ENCODE data around the gene DLG4.
A peak's percentile ranks its signal among the peaks of the same experiment; 100 is the strongest.

The DLG4 gene

DNA sequence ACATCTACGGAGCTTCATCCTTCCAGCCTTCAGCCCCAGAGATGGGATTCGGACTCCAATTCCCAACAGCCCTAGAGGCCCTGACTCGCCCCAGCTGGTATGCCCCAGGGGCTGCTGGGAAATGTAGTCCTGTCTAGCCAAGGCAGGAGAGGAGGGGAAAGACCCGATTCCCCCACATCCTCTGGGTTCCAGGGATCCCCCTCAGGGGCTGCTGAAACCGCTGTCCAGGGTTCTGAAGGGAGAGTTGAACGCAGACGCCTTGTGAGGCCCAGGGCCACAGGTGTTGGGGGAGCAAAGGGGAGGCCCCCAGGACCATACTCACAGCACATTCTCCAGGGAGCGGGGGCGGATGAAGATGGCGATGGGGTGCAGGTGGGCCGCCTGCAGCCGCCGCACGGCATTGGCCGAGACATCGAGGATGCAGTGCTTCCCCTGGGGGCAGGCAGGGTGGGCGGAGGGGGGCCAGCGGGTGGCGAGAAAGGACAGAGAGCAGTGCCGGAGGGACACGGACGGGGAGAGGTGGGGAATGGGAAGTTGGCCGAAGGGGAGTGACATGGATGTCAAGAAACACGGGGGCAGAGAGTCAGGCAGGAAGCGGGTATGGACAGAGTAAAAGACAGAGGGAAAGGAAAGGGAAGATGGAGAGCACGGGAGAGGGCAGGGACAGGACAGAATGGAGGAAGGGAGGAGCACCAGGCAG, 27.9 kb downstream of the DLG4 start:
- TF ChIP-seq CTCF (IDR thresholded peaks at IDR 0.05; ENCODE audit: low read depth, low read length) = no peak
- DNase-seq = peak; percentile 66
- Histone ChIP-seq H3K36me3 (no peaks in the 10 kb centered on the region), H3K9me3 (no peaks in the 10 kb centered on the region), H3K4me3 (ENCODE audit: low read depth, low read length) (no peak overlapping the region), H3K27me3 (no peaks in the 10 kb centered on the region), H3K4me1 (no peaks in the 10 kb centered on the region)

DNA sequence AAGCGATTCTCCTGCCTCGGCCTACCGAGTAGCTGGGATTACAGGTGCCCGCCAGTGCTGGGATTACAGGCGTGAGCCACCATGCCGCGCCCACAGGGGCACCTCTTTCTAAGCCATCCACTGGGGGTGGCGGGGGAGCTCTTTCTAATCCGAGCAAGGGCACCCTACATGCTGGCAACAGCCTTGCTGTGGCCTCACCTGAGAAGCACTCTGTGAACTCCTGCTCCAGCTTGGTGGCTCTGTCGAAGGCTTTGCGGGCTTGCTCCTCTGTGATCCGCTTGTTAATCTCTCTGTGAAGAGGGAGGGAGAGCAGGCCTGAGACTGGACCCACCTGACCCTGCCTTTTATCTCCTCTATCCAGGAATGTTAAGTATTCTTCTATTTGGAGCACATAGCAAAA, 28.6 kb downstream of the DLG4 start:
- Histone ChIP-seq H3K36me3 (no peaks in the 10 kb centered on the region), H3K27me3 (no peaks in the 10 kb centered on the region), H3K4me1 (no peaks in the 10 kb centered on the region), H3K4me3 (ENCODE audit: low read depth, low read length) (no peak overlapping the region), H3K9me3 (no peaks in the 10 kb centered on the region)
- TF ChIP-seq CTCF (IDR thresholded peaks at IDR 0.05; ENCODE audit: low read depth, low read length) = no peak
- no peak for DNase-seq

DNA sequence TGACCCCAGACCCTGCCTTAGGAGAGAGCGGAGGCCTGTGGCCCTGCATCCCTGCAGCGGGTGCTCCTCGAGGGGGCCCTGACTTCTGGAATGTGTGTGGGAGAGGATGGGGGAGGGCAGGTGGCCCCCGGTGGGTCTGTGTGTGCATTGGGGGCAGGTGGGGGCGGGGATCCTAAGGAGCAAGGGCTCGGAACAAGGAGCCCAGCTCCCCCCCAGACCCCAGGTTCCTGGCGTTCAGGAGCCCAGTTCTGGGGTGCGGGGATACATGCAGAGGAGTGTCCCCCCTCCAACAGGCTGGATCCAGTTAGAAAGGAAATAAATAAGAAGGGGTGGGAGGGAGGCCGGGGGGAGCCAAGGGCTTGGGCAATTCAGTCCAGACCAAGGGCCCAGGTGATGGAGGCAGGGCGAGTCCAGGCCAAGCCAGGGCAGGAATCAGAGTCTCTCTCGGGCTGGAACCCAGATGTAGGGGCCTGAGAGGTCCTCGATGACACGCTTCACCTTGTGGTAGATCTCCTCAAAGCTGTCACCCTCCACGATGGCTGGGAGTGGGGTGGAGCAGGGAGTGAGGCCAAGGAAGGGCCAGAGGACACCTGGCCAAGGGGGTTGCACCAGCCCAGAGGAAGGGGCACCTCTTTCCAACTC, 29.2 kb downstream of the DLG4 start:
- Histone ChIP-seq H3K4me1 (no peaks in the 10 kb centered on the region), H3K36me3 (no peaks in the 10 kb centered on the region), H3K27me3 (no peaks in the 10 kb centered on the region), H3K9me3 (no peaks in the 10 kb centered on the region), H3K4me3 (ENCODE audit: low read depth, low read length) (no peak overlapping the region)
- no peak for DNase-seq
- TF ChIP-seq CTCF (IDR thresholded peaks at IDR 0.05; ENCODE audit: low read depth, low read length) = no peak

GRCh38 chr17:7186241-7186640, 33.4 kb downstream of the DLG4 start:
- H3K4me3 ChIP-seq (ENCODE audit: low read depth, low read length) = no peak overlapping the region
- H3K27me3 ChIP-seq = no peaks in the 10 kb centered on the region
- H3K9me3 ChIP-seq = no peaks in the 10 kb centered on the region
- TF ChIP-seq CTCF (IDR thresholded peaks at IDR 0.05; ENCODE audit: low read depth, low read length) = peak; percentile 14; the same call in 1 of the 2 replicates
- H3K36me3 ChIP-seq = no peaks in the 10 kb centered on the region
- no peaks in the 10 kb centered on the region for H3K4me1 ChIP-seq
- DNase-seq = no peak

GRCh38 chr17:7184647-7185046, 35.0 kb downstream of the DLG4 start:
- Histone ChIP-seq H3K9me3 (no peaks in the 10 kb centered on the region), H3K4me3 (ENCODE audit: low read depth, low read length) (no peak overlapping the region), H3K27me3 (no peaks in the 10 kb centered on the region), H3K4me1 (no peaks in the 10 kb centered on the region), H3K36me3 (no peaks in the 10 kb centered on the region)
- no peak for TF ChIP-seq CTCF (IDR thresholded peaks at IDR 0.05; ENCODE audit: low read depth, low read length)
- no peak for DNase-seq

- Histone ChIP-seq H3K4me1 (no peaks in the 10 kb centered on the region), H3K9me3 (no peaks in the 10 kb centered on the region), H3K36me3 (no peaks in the 10 kb centered on the region), H3K4me3 (ENCODE audit: low read depth, low read length) (no peak overlapping the region), H3K27me3 (no peaks in the 10 kb centered on the region)
- no peak for DNase-seq
- TF ChIP-seq CTCF (IDR thresholded peaks at IDR 0.05; ENCODE audit: low read depth, low read length) = no peak
These were observed 35.5 kb downstream of the DLG4 start for GRCh38 chr17:7184091-7184488.

All from BE2C (cell line).